Measurements from ENCODE around the gene ASB18.

ASB18 gene

DNA sequence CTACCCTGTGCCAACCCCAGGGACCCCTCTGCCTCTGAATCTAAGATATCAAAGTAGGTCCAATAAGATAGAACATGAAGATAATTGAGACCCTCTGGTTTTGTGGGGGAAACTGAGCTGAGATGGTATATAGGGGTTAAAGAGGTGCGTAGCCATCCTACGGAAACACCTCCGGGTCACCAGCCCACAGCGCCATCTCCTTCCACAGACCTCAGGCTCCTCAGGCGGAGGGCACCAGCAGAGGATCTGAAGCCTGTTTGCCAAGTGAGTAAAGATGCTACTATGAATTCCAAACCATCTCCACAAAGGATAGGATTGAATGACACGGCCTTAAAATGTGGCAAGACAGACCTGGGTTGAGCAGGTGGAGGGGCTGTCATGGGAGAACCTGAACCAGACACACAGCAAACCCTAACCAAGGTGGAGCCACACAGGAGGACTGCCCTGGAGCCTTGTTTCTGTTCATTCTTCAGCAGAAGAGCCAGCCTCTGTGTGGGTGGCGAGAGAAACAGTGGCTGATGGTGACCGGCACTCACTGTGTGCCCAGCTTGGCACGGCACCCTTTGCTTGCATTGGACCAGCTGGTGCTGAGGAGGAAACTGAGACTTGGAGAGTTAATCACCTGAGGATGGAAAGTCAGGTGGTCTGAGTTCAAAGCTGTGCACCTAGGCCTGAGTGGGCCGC, 106.2 kb downstream of the ASB18 start:
- no peak for DNase-seq (ENCODE audit: extremely low read depth, low read depth)
- TF ChIP-seq, protein P1, sequence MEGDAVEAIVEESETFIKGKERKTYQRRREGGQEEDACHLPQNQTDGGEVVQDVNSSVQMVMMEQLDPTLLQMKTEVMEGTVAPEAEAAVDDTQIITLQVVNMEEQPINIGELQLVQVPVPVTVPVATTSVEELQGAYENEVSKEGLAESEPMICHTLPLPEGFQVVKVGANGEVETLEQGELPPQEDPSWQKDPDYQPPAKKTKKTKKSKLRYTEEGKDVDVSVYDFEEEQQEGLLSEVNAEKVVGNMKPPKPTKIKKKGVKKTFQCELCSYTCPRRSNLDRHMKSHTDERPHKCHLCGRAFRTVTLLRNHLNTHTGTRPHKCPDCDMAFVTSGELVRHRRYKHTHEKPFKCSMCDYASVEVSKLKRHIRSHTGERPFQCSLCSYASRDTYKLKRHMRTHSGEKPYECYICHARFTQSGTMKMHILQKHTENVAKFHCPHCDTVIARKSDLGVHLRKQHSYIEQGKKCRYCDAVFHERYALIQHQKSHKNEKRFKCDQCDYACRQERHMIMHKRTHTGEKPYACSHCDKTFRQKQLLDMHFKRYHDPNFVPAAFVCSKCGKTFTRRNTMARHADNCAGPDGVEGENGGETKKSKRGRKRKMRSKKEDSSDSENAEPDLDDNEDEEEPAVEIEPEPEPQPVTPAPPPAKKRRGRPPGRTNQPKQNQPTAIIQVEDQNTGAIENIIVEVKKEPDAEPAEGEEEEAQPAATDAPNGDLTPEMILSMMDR (IDR thresholded peaks at IDR 0.05; ENCODE audit: low read depth, low read length): no peak

DNA sequence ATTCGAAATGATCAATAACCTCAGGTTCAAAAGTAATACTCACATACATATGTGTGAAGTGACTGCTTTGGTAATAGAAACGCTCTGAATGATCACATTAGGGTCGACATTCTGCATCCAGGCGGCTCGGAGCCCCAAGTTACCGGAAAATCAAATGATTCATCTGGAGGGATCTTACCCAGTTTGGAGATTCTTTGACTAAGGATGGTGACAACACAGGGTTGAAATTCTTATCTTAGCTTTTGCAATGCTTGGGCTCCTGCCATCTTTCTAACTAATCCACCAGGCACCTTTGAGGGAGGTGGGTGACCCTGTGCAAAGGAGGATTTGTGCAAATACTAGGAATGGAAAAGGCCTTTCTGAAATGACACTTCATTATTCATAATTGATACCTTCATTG, 106.8 kb downstream of the ASB18 start:
- TF ChIP-seq, protein P1 (IDR thresholded peaks at IDR 0.05; ENCODE audit: low read depth, low read length): no peak
- DNase-seq (ENCODE audit: extremely low read depth, low read depth): no peak

DNA sequence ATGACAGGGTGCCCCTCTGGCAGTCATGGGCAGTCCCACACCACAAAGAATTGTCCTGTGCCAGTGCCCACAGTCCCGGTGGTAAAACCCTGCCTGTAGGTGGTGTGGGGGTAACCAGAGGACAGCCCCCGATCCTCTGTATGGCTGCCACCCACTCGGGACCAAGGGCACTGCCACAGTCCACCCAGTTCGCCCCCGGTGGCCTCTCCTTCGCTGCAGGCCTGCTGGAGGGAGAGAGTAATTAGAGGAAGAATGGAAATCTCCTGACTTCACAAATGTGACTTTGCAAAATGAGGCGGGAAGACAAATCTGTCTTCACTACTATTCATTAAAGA, 107.4 kb downstream of the ASB18 start:
- TF ChIP-seq, protein P1 (IDR thresholded peaks at IDR 0.05; ENCODE audit: low read depth, low read length): no peak
- no peak for DNase-seq (ENCODE audit: extremely low read depth, low read depth)

DNA sequence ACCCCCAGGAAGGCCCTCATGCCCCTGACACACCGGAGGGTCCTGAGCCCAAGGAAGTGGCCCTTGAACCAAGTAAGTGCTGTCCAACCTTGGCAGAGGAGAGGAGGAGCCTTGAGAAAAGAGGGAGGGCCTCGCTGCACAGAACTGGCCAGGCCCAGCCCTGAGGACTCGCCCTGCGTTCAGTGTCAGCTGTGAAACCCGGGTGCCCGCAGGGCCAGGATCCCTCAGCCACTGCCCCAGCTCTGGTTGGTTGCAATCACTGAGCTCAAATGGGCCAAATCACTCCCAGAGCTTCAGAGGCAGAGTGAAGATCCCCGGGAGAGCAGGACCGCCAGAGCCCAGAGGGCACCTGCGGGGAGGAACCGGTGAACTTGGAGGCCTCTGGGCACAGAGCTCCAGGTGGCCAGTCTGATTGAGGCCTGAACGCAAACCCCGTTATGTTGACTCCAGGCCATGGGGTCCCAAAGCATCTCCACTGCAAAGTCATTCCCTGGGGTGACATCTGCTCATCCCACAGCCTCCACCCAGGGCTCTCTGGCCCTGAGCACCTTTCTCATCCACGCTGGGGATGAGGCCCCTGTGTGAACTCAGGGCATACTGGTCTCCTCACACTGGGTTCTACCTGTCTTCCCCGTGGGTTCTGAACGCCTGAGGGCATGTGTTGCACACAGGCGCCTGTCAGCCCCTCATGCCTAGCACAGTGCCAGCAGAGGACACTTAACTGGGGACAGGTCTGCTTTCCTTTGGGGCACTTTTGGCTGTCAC, 107.9 kb downstream of the ASB18 start:
- DNase-seq (ENCODE audit: extremely low read depth, low read depth): no peak
- TF ChIP-seq, protein P1 (IDR thresholded peaks at IDR 0.05; ENCODE audit: low read depth, low read length): no peak

DNA sequence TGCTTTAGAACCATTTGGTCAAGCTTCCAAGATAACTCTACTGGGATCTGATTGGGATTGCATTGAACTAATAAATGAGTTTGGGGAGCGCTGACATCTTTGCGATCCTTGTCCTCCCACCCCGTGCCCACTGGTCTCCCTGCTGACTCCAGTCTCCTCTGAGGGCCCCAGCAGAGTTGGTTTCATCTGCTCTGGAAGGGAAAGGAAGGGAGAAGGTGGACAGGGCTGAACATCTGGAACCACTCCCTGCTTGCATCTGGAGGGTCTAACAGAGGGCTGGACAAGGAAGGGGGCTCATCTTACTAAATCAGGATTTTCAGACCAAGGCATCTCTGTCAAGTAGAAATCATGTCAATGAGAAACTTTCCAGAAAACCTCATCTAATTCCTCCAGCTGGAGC, 108.8 kb downstream of the ASB18 start:
- TF ChIP-seq, protein P1 (IDR thresholded peaks at IDR 0.05; ENCODE audit: low read depth, low read length): no peak
- DNase-seq (ENCODE audit: extremely low read depth, low read depth): no peak

DNA sequence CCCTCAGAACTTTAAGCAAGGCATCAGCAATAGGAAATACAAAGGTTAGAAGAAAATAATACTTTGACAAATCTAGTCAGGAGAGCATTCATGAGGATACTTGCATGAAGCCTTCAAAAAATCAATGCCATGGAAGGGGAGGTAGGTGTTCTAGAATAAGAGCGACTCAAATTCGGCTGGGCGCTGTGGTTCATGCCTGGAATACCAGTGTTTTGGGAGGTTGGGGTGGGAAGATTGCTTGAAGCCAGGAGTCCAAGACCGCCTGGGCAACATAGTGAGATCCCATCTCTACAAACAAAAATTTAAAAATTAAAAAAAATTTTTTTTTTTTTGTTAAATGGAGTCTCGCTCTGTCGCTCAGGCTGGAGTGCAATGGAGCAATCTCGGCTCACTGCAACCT, 117.8 kb downstream of the ASB18 start:
- no peak for DNase-seq (ENCODE audit: extremely low read depth, low read depth)
- TF ChIP-seq, protein P1 (IDR thresholded peaks at IDR 0.05; ENCODE audit: low read depth, low read length): no peak

DNA sequence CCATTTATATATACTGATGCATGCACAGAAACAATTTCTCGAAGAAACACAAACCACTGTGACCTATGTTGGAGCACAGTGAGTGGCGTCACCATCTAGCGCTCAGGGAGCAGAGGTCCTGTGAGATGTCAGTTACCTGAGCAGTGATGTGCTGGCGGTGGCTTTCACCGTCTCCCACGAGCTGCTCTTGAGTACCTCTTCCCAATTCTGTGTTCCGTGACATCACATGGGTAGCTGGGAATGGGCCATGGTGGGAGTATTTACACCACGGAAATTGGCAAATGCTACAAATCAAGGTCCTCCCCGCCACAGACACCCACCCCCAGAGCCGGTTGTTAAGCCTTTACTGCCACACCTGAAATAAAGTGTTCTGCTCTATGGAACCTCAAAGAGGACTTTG, 120.4 kb downstream of the ASB18 start:
- no peak for DNase-seq (ENCODE audit: extremely low read depth, low read depth)
- TF ChIP-seq, protein P1 (IDR thresholded peaks at IDR 0.05; ENCODE audit: low read depth, low read length): no peak

Data from AG09319 (cell line).